ENCODE results near the gene NEK6. TPM values are rescaled to one million over a fixed set of nuclear protein-coding genes. Genes with fewer than 3 reads are reported as not detected.
A peak's percentile ranks its signal among the peaks of the same experiment; 100 is the strongest.

The NEK6 gene
- total RNA-seq, 1 experiment from 2014 or later = 57.9 TPM

DNA sequence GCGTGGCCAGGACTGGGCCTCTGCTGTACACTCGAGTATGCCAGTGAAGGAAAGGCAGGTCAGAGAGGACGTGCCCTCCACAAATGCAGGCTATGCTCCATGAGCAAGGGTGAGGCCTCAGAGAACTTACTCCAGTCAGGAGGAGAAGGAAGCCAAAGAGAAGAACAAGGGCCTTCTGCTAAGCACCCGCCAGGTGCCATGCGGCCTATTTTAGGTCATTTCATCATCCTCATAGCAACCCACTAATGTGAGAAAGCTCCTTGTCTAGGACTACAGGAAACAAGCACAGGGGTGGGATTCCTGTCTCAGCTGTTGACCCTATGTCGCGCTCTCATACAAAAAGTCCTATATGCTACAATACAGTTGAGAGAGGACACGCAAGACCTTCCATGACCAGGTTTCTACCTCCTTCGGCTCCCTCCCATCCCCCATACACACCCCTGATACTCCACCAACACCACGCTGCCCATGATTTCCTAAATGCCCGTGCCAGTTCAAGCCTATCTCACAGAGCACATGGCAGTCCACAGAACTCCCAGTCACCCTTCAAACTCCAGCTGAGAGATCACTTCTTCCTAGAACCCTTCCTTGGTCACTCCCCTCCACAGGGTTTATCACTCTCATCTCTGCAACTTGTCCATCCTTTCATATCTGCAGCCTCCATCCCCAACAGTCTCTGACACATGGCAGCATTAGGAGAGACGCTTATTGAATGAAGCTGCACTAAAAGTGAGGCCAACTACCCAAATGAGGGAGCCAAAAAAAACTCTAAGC, 130.7 kb downstream of the NEK6 start:
- intact Hi-C loops (cut with micrococcal nuclease; ENCODE audit: unreplicated experiment) = no loop called here

DNA sequence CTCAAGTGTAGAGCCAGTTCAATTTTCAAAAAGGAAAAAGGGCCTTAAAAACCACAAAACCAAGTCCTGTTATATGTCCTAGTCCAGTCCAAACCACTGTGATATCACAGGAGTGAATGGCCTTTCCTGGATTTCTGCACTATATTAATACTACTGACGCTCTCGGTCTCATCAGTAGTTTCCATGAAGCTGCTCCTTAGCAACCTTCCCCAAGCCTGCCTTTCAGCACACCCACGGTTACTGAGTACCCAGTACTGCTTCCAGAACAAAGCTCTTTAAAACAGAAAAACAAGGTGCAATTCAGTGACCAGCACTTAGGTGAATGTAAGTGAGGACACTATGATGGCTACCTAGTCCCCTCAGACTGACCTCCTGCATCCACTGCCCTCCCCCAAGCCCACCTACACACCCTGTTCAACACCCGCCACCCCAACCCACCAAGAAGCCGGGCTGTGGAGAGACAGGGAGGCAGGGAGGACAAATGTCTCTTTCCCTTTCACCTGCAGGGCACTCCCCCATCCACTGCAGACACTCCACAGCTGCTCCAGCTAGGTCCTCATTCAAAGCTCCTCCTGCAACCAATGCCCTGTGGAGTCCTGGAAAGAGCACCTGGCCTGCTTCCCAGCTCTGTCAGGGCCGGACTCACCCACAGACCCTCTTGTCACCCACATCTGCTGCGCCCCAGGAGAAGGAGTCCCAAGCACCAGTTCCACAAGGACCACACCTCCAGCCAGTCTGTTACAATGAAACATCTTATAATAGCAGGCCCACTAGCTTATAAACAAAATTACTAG, 131.6 kb downstream of the NEK6 start:
- Histone ChIP-seq H4K20me1 (ENCODE audit: insufficient read depth) (peaks cover 15% of the 10 kb centered on the region; the same call in 1 of the 2 replicates), H3K27ac (no peak overlapping the region), H3K36me3 (ENCODE audit: low read depth) (peaks cover 4% of the 10 kb centered on the region; the same call in 1 of the 2 replicates), H3K4me2 (peak overlapping the region; percentile 91; the same call in 1 of the 2 replicates), H3K27me3 (ENCODE audit: insufficient read depth, low read depth) (no peaks in the 10 kb centered on the region), H3K9me3 (ENCODE audit: insufficient read depth, low read depth) (no peaks in the 10 kb centered on the region), H3K4me3 (no peak overlapping the region), H3K79me2 (ENCODE audit: low read depth) (peaks cover 85% of the 10 kb centered on the region), H3F3A (ENCODE audit: insufficient read depth, low read depth) (peaks cover 64% of the 10 kb centered on the region), H2AFZ (no peak overlapping the region), H3K9me2 (ENCODE audit: insufficient read depth) (no peaks in the 10 kb centered on the region), H3K4me1 (replicated peaks; ENCODE audit: insufficient read depth) (peaks cover 78% of the 10 kb centered on the region)
- no peak for DNase-seq
- TF ChIP-seq EZH2 (IDR thresholded peaks at IDR 0.05; ENCODE audit: low read depth) = no peak
- TF ChIP-seq CTCF (conservative IDR thresholded peaks at IDR 0.05) = no peak
- CTCF ChIA-PET = no interaction called here
- BruUV-seq (replicated peaks) = no TSS peak
- POLR2A ChIA-PET (ENCODE audit: unreplicated experiment) = no interaction called here
- intact Hi-C loops (cut with micrococcal nuclease; ENCODE audit: unreplicated experiment) = no loop called here

More for the DNA sequence above, 130.7 kb downstream of the NEK6 start:
- H3K4me2 ChIP-seq = no peak overlapping the region
- no peak for DNase-seq
- no peaks in the 10 kb centered on the region for H3K9me2 ChIP-seq (ENCODE audit: insufficient read depth)
- no peaks in the 10 kb centered on the region for H3K9me3 ChIP-seq (ENCODE audit: insufficient read depth, low read depth)
- H3K79me2 ChIP-seq (ENCODE audit: low read depth) = peaks cover 84% of the 10 kb centered on the region
- no peak overlapping the region for H2AFZ ChIP-seq
- no TSS peak for BruUV-seq (replicated peaks)
- no peak for TF ChIP-seq CTCF (conservative IDR thresholded peaks at IDR 0.05)
- no peak for TF ChIP-seq EZH2 (IDR thresholded peaks at IDR 0.05; ENCODE audit: low read depth)
- H3K27ac ChIP-seq = no peak overlapping the region
- ChIA-PET POLR2A (ENCODE audit: unreplicated experiment) (no interaction called here), CTCF (interaction anchor here (1.9 kb wide), 1 partner anchor 261 kb away, joined by 6 read pairs; no protein-coding TSS in a partner anchor)
- H3K27me3 ChIP-seq (ENCODE audit: insufficient read depth, low read depth) = no peaks in the 10 kb centered on the region
- H3K4me1 ChIP-seq (replicated peaks; ENCODE audit: insufficient read depth) = peaks cover 69% of the 10 kb centered on the region
- peaks cover 16% of the 10 kb centered on the region; the same call in 1 of the 2 replicates for H4K20me1 ChIP-seq (ENCODE audit: insufficient read depth)
- H3F3A ChIP-seq (ENCODE audit: insufficient read depth, low read depth) = peaks cover 55% of the 10 kb centered on the region
- H3K36me3 ChIP-seq (ENCODE audit: low read depth) = peaks cover 12% of the 10 kb centered on the region
- no peak overlapping the region for H3K4me3 ChIP-seq

All from PC-9 (cell line).